ENCODE measurements around the gene SPTBN1. TPM values are rescaled to one million over a fixed set of nuclear protein-coding genes. Genes with fewer than 3 reads are reported as not detected.

SPTBN1 gene
- total and polyA plus RNA-seq, 9 of the 15 experiments (the other 6 are each of a cell fraction or from before 2014, with no cell fraction given), result 8.9 to 66.8 (median 31.4) TPM

- TF ChIP-seq ZBTB1 (CRISPR knock-in tag; IDR thresholded peaks at IDR 0.05; ENCODE audit: borderline replicate concordance, low read depth) (peak; percentile 28; the same call in 1 of the 2 replicates), NFE2 (IDR thresholded peaks at IDR 0.05; ENCODE audit: low read depth) (peak; percentile 52), FOXA3 (CRISPR knock-in tag; conservative IDR thresholded peaks at IDR 0.05 in 1 of 2, IDR thresholded peaks at IDR 0.05 in 1 of 2) (no peak), ZNF766 (CRISPR knock-in tag; conservative IDR thresholded peaks at IDR 0.05) (peak; percentile 64; the same call in 1 of the 2 replicates), MAX (CRISPR knock-in tag; IDR thresholded peaks at IDR 0.05) (peak; percentile 88), MECOM (CRISPR knock-in tag; IDR thresholded peaks at IDR 0.05) (peak; percentile 89), ZBTB2 (IDR thresholded peaks at IDR 0.05) (peak; percentile 14; the same call in 1 of the 2 replicates), LCOR (CRISPR knock-in tag; IDR thresholded peaks at IDR 0.05) (peak; percentile 91), CREM (IDR thresholded peaks at IDR 0.05; ENCODE audit: low read depth) (peak; percentile 73), EP300 (IDR thresholded peaks at IDR 0.05; ENCODE audit: low read length) (peak; percentile 86), ETV6 (IDR thresholded peaks at IDR 0.05; ENCODE audit: borderline replicate concordance in 1 of 2, low read depth in 2 of 2, low read length in 1 of 2) (peak; percentile 58 to 93; a peak in 3 of 4 replicates), ETV6 (CRISPR knock-in tag; IDR thresholded peaks at IDR 0.05; ENCODE audit: borderline replicate concordance) (no peak), CEBPG (CRISPR knock-in tag; IDR thresholded peaks at IDR 0.05) (no peak), CEBPG (tag; conservative IDR thresholded peaks at IDR 0.05 in 1 of 2, IDR thresholded peaks at IDR 0.05 in 1 of 2) (0 out of 4 replicates have a peak, but pooled peaks of 1 of the 2 experiments have one; percentile 20), TCF3 (CRISPR knock-in tag; IDR thresholded peaks at IDR 0.05) (peak; percentile 70), ZNF318 (IDR thresholded peaks at IDR 0.05; ENCODE audit: borderline replicate concordance in 1 of 2, low read depth in 1 of 2) (peak in 1 of 2 experiments; percentile 91; a peak in 2 of 4 replicates)
Observed at GRCh38 chr2:54574107-54574859, 118.2 kb downstream of the SPTBN1 start (continued).

Data from K562 (cell line).